Mesothelial cell of epicardium (in vitro differentiated cells): ENCODE data around the gene CD6. TPM values are rescaled to one million over a fixed set of nuclear protein-coding genes. Genes with fewer than 3 reads are reported as not detected.
A peak's percentile ranks its signal among the peaks of the same experiment; 100 is the strongest.

Source experiments
- DNase-seq, 2 experiments: peaks; one replicate each; pipeline ENCODE4 v3.0.0; 2021; ENCODE audit warnings: low spot score in 2 of 2; ENCODE audit not compliant: unreplicated experiment in 2 of 2
- H3K27ac Mint-ChIP-seq: 2 replicates; pipeline ENCODE4 v1.8.0; 2021; ENCODE audit warnings: mixed read lengths
- H3K27me3 Mint-ChIP-seq: 2 replicates; pipeline ENCODE4 v1.8.0; 2021; ENCODE audit warnings: low read depth, mixed read lengths
- H3K36me3 Mint-ChIP-seq: 2 replicates; pipeline ENCODE4 v1.8.0; 2021; ENCODE audit warnings: mixed read lengths
- H3K4me1 Mint-ChIP-seq: 2 replicates; pipeline ENCODE4 v1.8.0; 2021; ENCODE audit warnings: mixed read lengths
- H3K4me3 Mint-ChIP-seq: 2 replicates; pipeline ENCODE4 v1.8.0; 2021; ENCODE audit warnings: mild to moderate bottlenecking, moderate library complexity, mixed read lengths
- H3K9me3 Mint-ChIP-seq: 2 replicates; pipeline ENCODE4 v1.8.0; 2021; ENCODE audit warnings: mixed read lengths
- total RNA-seq: library from RNA; stranded (reverse); gene quantifications from 3 replicates; pipeline ENCODE4 v1.2.1, GENCODE V29; 2021
- TF ChIP-seq, protein P1 (sequence below): fragments of 200-600 bp; sonication (generic); IDR thresholded peaks from one replicate; pipeline ENCODE4 v1.5.0; 2021; ENCODE audit warnings: antibody characterized with exemption; ENCODE audit not compliant: unreplicated experiment

The CD6 gene
- total RNA-seq, 1 donor from 2014 or later: 0.31 TPM

DNA sequence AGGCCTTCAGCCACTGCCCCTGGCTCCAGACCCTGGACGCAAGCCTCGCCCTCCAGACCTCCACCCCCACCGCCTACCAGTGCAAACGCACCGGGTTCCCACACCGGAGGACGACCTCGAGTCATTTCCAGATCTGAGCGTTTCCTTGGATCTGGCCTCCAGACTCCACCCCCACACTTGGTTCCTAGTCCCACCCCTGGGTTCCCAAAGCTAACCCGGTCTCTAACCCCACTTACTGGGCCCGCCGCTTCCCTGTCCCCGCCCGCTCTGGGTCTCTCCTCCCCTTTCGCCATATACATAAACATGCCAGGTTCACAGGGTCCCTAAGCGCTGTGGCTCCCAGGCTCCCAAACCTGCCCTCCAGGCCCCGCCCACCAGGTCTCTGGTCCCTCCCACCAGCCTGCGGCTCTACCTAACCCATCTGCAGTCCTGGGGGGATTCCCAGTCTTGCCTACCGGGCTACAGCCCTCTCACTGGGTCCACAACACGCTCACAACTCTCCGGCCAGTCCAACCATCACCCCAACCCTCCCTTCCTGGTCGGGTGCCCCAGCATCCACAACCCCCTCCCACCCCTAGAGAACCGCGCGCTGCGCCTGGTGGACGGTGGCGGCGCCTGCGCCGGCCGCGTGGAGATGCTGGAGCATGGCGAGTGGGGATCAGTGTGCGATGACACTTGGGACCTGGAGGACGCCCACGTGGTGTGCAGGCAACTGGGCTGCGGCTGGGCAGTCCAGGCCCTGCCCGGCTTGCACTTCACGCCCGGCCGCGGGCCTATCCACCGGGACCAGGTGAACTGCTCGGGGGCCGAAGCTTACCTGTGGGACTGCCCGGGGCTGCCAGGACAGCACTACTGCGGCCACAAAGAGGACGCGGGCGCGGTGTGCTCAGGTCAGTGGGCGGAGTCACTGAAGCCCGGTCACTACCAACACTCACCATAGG lies 36.7 kb downstream of the CD6 start:
- TF ChIP-seq, protein P1, sequence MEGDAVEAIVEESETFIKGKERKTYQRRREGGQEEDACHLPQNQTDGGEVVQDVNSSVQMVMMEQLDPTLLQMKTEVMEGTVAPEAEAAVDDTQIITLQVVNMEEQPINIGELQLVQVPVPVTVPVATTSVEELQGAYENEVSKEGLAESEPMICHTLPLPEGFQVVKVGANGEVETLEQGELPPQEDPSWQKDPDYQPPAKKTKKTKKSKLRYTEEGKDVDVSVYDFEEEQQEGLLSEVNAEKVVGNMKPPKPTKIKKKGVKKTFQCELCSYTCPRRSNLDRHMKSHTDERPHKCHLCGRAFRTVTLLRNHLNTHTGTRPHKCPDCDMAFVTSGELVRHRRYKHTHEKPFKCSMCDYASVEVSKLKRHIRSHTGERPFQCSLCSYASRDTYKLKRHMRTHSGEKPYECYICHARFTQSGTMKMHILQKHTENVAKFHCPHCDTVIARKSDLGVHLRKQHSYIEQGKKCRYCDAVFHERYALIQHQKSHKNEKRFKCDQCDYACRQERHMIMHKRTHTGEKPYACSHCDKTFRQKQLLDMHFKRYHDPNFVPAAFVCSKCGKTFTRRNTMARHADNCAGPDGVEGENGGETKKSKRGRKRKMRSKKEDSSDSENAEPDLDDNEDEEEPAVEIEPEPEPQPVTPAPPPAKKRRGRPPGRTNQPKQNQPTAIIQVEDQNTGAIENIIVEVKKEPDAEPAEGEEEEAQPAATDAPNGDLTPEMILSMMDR: no peak
- no peaks in the 10 kb centered on the region for H3K36me3 Mint-ChIP-seq
- DNase-seq: no peak
- no peak overlapping the region for H3K27ac Mint-ChIP-seq
- no peaks in the 10 kb centered on the region for H3K9me3 Mint-ChIP-seq
- peaks cover 37% of the 10 kb centered on the region for H3K4me1 Mint-ChIP-seq
- H3K4me3 Mint-ChIP-seq: peak overlapping the region; percentile 66
- H3K27me3 Mint-ChIP-seq: peaks cover 47% of the 10 kb centered on the region

DNA sequence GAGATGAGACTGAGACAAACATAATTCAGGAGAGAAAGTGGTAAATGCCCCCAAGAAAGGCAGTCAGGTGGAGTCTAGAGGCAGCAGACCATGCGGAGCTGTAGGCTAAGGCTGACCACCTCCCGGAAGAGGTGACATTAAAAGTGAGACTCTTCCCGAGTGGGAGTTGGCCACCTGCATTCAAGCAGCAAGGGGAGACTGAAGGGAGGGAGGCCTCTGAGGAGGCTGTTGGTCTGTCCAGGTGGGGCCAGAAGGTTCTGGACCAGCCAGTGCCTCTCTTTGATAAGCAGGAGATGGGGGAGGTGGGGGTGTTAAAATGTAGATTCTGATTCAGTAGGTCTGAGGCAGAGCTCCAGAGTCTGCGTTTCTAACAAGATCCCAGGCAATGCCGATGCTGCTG lies 37.5 kb downstream of the CD6 start:
- Mint-ChIP-seq H3K9me3 (no peaks in the 10 kb centered on the region), H3K27ac (no peak overlapping the region), H3K27me3 (peaks cover 49% of the 10 kb centered on the region), H3K4me3 (no peak overlapping the region), H3K4me1 (peaks cover 33% of the 10 kb centered on the region), H3K36me3 (no peaks in the 10 kb centered on the region)
- no peak for DNase-seq
- TF ChIP-seq, protein P1: no peak

DNA sequence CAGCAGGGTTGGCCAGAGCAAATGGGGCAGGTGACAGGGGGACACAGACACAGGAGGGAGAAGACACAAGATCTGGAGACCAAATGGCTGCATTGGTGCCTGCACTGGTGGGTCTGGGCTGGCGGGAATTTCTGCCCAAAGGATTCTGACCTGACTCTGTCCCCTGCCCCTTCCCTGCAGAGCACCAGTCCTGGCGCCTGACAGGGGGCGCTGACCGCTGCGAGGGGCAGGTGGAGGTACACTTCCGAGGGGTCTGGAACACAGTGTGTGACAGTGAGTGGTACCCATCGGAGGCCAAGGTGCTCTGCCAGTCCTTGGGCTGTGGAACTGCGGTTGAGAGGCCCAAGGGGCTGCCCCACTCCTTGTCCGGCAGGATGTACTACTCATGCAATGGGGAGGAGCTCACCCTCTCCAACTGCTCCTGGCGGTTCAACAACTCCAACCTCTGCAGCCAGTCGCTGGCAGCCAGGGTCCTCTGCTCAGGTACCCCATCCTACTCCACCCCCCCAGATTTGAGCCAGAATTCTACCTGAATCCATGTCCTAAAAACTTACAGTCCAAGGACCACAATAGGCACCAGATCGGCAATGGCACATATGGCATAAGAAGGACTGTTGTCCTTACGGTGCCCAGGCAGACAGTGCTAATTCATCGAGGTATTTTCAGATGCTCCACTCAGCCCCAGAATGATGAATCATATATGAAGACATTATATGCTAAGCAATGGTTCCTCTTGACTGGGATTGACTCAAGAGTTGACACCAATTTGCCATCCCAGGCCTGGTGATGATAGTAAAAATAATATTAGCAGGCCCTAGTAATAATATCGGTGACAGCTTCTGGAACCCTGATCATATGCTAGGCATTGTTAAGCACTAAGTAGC lies 38.2 kb downstream of the CD6 start:
- Mint-ChIP-seq H3K4me3 (no peak overlapping the region), H3K4me1 (peaks cover 26% of the 10 kb centered on the region), H3K36me3 (no peaks in the 10 kb centered on the region), H3K27me3 (peaks cover 48% of the 10 kb centered on the region), H3K9me3 (no peaks in the 10 kb centered on the region), H3K27ac (no peak overlapping the region)
- no peak for DNase-seq
- TF ChIP-seq, protein P1: no peak

DNA sequence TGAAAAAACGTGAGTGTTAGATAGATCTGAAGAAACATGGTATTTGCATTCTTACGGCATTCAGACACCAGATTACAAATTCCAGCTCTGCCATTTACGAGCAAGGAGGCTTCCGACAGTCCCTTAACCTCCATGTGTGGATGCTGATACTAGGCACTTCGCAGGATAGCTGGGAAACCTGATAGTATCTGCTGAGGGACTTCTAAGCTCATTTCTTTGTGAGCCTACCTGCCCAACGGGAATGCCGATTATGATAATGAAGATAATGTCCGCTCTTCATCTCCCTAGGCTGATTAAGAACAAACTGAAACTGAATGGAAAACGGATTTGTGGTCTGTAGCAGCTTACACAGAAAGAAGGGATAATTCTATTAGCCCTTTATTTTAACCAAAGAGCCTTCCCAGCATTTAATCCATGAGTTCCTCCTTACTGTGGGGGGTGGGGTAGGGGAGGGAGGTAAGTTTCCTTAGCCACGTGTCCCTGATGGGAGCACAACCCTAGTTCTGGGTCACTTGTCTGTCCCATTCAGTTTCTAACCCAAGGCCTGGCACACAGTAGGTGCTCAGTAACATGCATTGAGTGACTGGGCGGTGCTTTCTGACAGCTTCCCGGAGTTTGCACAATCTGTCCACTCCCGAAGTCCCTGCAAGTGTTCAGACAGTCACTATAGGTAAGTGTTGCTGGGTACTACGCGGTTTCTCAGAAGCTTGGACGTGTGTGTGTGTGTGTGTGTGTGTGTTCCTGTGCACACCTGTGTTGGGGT lies 39.2 kb downstream of the CD6 start:
- TF ChIP-seq, protein P1: no peak
- H3K36me3 Mint-ChIP-seq: no peaks in the 10 kb centered on the region
- no peak for DNase-seq
- H3K9me3 Mint-ChIP-seq: no peaks in the 10 kb centered on the region
- no peak overlapping the region for H3K27ac Mint-ChIP-seq
- H3K4me1 Mint-ChIP-seq: peaks cover 19% of the 10 kb centered on the region
- no peak overlapping the region for H3K4me3 Mint-ChIP-seq
- H3K27me3 Mint-ChIP-seq: peaks cover 52% of the 10 kb centered on the region

DNA sequence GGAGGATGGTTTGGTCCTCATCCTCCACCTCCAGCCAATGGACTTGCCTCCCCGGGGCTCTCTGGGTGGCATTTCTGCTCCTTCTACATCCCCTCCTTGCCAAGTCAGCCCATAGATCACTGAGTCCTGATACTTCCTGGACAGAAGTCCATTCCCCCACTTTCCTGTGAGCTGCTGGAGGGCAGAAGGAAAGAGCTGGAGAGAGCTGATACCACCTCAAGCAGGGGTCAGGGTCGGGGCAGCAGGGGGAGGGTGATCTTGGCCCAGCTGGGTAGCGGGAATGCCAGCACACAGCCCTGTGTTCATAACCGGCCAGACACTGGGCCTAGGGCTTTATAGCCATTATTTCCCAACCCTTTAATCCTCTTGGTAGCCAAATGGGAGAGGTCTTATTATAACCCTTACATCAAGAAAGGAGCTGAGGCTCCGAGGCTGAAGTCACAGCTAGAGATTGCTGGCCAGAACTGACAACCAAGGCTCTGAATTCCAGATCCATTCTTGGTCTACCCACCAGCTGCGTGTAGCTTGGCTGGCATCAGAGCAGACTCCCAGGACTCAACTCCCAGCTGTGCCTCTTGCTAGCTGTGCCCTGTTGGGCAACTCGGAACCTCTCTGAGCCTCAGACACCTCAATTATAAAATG lies 39.9 kb downstream of the CD6 start:
- no peak for DNase-seq
- no peaks in the 10 kb centered on the region for H3K9me3 Mint-ChIP-seq

More for the DNA sequence above, 39.9 kb downstream of the CD6 start:
- peaks cover 19% of the 10 kb centered on the region for H3K4me1 Mint-ChIP-seq
- TF ChIP-seq, protein P1: no peak
- H3K27ac Mint-ChIP-seq: no peak overlapping the region
- no peak overlapping the region for H3K4me3 Mint-ChIP-seq
- no peaks in the 10 kb centered on the region for H3K36me3 Mint-ChIP-seq
- peaks cover 49% of the 10 kb centered on the region for H3K27me3 Mint-ChIP-seq
